ENCODE results near the gene NEUROD2. TPM values are rescaled to one million over a fixed set of nuclear protein-coding genes. Genes with fewer than 3 reads are reported as not detected.

NEUROD2 gene
- total and polyA plus RNA-seq, 2 of the 8 experiments (the other 6 are each of a cell fraction or from before 2014, with no cell fraction given), result not detected

- peak; percentile 84 for TF ChIP-seq GABPA (IDR thresholded peaks at IDR 0.05; ENCODE audit: borderline replicate concordance, insufficient read depth, low read length)
- peak; percentile 69; the same call in 1 of the 2 replicates for TF ChIP-seq E2F6 (IDR thresholded peaks at IDR 0.05)
These were observed 29.4 kb upstream of the NEUROD2 start, which contains the start of gene STARD3 (continued) for GRCh38 chr17:39636927-39637736.
